GM06990 (cell line): ENCODE results near the gene ZBTB47.

Experiments
- DNase-seq: peaks from one replicate; pipeline ENCODE4 v3.0.0-alpha.2; 2011; ENCODE audit not compliant: insufficient read length; ENCODE audit errors: extremely low read depth
- H3K27me3 ChIP-seq: replicated peaks from 2 replicates; pipeline ENCODE4 v1.6.0; 2011; ENCODE audit warnings: low read length; ENCODE audit not compliant: control insufficient read depth, insufficient read depth
- H3K36me3 ChIP-seq: 2 replicates; pipeline ENCODE4 v1.5.1; 2011; ENCODE audit warnings: low read length; ENCODE audit not compliant: control insufficient read depth, insufficient read depth
- H3K4me3 ChIP-seq: replicated peaks from 2 replicates; pipeline ENCODE4 v1.5.1; 2011; ENCODE audit warnings: low read depth, mild to moderate bottlenecking, control low read depth, low read length
- TF ChIP-seq, protein P1 (sequence below): IDR thresholded peaks from 2 replicates; pipeline ENCODE4 v1.5.1; 2011; ENCODE audit warnings: low read length, control low read depth, mild to moderate bottlenecking, inconsistent platforms; ENCODE audit not compliant: insufficient read depth, poor library complexity, severe bottlenecking

Gene ZBTB47

DNA sequence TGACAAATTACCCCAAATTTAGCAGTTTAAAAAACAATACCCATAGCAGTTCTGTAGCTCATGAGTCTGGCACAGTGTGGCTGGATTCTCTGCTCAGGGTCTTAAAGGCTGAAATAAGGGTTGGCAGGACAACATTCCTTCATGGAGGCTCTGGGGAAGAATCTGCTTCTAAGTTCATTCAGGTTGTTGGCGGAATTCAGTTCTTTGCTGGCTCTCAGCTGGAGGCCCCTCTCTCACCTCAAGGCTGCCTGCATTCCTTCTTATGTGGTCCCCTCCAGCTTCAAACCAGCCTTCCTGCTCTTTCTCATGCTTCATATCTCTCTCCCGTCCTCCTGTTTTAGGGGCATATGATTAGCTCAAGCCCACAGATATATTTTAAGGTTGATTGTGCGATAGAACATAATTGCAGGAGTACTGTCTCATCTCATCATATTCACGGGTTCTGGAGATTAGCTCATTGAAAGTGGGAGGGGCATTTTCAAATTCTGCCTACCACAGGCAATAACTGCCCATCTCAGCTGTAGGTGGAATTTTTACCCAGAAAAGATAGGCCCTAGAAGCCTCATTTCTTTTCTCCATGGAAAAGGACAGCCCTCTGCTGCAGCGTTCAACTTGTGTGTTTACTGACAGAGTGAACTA, 5.6 kb upstream of the ZBTB47 start:
- no peak overlapping the region for H3K4me3 ChIP-seq
- no peak for DNase-seq
- peaks cover 10% of the 10 kb centered on the region for H3K36me3 ChIP-seq
- TF ChIP-seq, protein P1, sequence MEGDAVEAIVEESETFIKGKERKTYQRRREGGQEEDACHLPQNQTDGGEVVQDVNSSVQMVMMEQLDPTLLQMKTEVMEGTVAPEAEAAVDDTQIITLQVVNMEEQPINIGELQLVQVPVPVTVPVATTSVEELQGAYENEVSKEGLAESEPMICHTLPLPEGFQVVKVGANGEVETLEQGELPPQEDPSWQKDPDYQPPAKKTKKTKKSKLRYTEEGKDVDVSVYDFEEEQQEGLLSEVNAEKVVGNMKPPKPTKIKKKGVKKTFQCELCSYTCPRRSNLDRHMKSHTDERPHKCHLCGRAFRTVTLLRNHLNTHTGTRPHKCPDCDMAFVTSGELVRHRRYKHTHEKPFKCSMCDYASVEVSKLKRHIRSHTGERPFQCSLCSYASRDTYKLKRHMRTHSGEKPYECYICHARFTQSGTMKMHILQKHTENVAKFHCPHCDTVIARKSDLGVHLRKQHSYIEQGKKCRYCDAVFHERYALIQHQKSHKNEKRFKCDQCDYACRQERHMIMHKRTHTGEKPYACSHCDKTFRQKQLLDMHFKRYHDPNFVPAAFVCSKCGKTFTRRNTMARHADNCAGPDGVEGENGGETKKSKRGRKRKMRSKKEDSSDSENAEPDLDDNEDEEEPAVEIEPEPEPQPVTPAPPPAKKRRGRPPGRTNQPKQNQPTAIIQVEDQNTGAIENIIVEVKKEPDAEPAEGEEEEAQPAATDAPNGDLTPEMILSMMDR: no peak
- no peaks in the 10 kb centered on the region for H3K27me3 ChIP-seq

DNA sequence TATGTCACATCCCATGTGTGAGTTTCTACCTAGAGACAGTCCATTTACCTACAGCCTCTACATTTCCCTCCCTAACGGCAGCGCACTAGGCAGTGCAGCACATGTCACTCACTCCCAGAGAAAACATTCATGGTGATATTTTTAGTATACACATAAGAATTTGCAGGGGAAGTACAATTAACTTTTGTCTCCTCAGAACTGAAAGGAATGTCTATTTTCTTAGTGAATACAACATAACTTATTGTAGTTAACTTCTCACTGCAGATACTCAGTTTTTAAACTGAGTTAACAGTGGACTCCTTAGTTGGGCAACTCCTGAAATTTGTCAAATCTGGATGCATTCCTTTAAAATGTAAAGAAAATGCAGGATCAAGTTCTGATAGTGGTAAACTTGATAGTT, 4.5 kb upstream of the ZBTB47 start:
- Histone ChIP-seq H3K27me3 (no peaks in the 10 kb centered on the region), H3K36me3 (peaks cover 8% of the 10 kb centered on the region), H3K4me3 (no peak overlapping the region)
- no peak for DNase-seq
- TF ChIP-seq, protein P1: no peak

- DNase-seq: no peak
- H3K36me3 ChIP-seq: peaks cover 4% of the 10 kb centered on the region
- TF ChIP-seq, protein P1: no peak
- no peaks in the 10 kb centered on the region for H3K27me3 ChIP-seq
- no peak overlapping the region for H3K4me3 ChIP-seq
Measured at GRCh38 chr3:42649783-42650182, 3.7 kb upstream of the ZBTB47 start.

- Histone ChIP-seq H3K4me3 (no peak overlapping the region), H3K36me3 (peaks cover 4% of the 10 kb centered on the region), H3K27me3 (no peaks in the 10 kb centered on the region)
- TF ChIP-seq, protein P1: no peak
- DNase-seq: no peak
Measured at GRCh38 chr3:42651248-42652091, 2.0 kb upstream of the ZBTB47 start.

DNA sequence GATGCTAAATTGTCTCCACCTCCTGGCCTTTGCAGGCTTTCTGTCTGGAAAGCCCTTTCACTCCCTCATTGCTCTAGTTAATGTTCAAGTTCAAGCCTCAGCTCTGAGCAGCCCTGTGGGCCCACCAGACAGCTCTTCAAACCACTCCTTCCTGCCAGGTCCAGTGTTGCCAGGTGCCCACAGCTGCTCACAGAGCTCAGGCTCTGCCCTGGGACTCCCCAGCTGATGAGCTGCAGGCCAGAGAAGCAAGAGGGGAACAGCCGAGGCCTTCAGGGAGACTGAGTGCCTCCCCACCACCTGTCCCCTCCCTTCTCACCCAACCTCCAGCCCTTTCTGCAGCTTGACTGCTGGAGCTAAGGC, 1.3 kb upstream of the ZBTB47 start:
- TF ChIP-seq, protein P1: no peak
- Histone ChIP-seq H3K4me3 (no peak overlapping the region), H3K27me3 (no peaks in the 10 kb centered on the region), H3K36me3 (no peaks in the 10 kb centered on the region; the same call in none of the 2 replicates)
- no peak for DNase-seq
